Non-pigmented ciliary epithelial cell (primary cell): Measurements from ENCODE around the gene VARS2.
A peak's percentile ranks its signal among the peaks of the same experiment; 100 is the strongest.
"Not testable (repeated sequence)": the region's sequence is repeated elsewhere in the genome, so short reads cannot be mapped to it uniquely, and the experiment has no call there.

Source experiments
- DNase-seq: peaks from one replicate; pipeline ENCODE4 v3.0.0-alpha.2; 2010; ENCODE audit warnings: low read depth

Gene VARS2

DNA sequence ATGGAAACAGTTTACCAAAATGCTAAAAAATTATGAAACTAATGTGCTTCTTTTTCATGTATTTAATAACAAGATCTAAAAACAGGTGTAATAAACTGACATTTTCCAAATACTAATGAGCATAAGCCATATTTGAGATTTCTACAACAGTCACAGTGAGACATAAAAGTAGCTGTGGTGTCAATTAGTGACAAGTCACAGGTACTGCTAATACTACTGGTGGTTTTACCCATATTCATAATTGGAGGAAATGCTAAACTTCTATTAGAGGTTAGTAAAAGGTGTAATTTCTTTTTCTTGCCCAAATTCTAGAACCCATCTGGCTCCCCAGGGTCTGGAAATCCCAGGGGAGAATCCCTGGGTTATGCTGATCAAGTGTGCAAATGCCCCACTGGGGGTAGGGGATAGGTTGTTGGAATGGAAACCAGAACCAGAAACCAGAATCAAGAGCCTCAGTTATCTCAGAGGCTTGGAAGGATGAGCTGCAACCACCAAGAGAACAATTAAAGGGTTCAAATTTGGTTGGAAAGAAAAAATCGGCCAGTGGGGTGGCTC is 13.1 kb upstream of the VARS2 start:
- no peak for DNase-seq

DNA sequence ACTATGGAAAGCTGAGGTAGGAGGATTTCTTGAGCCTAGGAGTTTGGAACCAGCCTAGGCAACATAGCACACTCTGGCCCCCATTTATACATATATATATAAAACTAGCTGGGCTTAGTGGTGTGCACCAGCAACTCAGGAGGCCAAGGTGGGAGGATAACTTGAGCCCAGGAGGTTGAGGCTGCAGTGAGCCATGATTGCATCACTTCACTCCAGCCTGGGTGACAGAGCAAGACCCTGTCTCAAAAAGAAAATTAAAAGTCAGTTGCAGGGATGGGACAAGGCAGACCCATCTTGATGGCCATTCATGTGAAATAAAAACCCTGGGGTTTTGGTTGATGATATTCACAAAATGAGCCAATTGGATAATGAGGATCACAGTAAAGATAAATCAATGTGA is 12.6 kb upstream of the VARS2 start:
- no peak for DNase-seq

DNA sequence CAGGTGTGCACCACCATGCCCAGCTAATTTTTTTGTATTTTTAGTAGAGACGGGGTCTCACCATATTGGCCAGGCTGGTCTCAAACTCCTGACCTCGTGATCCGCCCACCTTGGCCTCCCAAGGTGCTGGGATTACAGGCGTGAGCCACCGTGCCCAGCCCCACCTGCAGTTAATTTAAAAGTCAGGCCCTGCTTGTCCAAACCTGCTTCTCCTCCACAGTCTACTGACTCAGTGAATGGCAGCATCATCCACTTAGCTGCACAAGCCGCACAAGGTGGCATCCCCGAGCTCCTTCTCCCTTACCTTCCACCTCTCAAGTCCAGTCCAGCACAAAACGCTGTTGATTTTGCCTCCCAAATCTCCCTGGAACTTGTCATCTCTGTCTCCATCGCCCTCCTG is 11.8 kb upstream of the VARS2 start:
- not testable (repeated sequence) for DNase-seq

DNA sequence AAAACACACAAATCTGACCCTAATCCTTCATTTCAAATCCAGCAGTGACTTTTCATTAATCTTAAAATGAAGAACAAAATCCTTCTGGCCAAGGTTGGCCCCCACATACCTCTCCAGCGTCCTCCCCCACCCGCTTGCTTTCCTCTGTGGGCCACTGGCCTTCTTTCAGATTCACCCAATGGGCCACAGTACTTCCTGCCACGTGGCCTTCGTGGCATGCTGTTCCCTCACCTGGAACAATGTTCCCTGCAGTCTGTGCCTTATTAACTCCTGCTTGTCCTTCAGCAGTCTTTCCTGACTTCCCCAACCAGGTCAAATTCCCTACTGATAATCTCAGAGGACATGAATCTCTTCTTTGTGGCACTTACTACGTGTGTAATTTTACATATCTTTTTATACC is 11.3 kb upstream of the VARS2 start:
- no peak for DNase-seq

DNA sequence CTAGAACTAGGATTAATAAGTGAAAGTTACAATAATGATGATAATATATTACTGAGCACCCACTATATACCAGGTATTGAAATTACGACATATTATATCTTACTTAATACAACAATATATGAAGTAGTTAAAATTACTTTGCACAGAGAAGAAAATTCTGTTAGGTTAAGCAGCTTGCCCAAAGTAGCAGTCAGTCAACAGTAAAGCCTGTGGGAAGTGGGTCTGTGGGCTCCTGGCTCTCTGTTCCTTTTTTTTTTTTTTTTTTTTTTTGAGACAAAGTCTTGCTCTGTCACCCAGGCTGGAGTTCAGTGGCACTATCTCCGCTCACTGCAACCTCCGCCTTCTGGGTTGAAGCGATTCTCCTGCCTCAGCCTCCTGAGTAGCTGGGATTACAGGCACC is 10.8 kb upstream of the VARS2 start:
- no peak for DNase-seq

DNA sequence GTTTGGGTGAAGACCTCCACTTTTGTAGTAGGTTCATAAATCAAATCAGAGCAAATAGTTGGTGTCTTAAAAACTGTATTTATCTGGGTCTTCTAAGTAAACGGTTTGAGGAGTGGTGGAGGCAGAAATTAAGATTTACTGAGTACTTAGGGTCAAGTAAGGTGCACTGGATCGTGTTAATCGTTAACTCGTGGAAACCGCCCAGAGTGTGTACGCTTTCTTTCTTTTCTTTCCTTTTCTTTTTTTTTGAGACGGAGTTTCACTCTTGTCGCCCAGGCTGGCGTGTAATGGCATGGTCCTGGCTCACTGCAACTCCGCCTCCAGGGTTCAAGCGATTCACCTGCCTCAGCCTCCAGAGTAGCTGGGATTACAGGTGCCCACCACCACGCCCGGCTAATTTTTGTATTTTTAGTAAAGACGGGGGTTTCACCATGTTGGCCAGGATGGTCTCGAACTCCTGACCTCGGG is 6.7 kb upstream of the VARS2 start:
- DNase-seq: not testable (repeated sequence)

DNA sequence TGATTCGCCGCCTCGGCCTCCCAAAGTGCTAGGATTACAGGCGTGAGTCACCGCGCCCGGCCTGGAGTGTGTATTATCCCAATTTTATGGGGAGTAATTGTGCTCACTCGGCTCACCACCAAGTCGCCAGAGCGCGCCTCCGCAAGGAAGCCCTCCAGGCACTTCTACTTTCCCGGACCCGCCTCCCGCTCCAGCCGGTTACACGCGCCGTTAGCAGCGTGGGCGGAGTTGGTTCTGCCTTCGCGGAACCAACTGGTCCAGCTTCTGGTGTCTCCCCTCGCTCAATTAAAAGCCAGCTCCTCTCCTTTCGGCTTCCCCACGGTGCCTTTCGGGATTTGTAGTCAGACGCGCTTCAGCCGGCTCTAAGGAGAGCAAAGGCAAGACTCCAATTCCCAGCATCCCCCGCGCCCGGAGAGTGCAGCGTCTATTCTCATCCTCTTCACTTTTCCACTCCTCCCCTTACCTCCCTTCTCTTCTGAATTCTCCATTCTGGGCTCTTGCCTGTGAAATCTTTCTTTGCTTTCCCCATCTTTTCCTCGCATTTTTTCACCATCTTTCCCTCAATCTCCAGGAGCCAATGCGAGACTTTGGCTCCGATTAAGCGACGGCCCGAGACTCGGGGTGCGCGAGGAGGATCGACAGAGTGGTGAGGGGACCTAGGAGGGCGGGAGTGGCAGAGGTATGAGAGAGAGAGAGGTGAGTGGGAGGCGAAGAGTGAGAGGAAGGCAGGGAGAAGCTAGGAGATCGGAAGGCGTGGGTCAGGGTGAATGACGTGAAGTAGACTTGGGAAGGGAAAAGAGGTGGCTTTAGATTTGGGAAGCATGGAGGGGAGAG is 6.1 kb upstream of the VARS2 start, which contains the start of gene GTF2H4:
Gene GTF2H4, plus strand, starts transcription at position 450 of the 834 bp plus-strand sequence.
- DNase-seq: peak; percentile 97

DNA sequence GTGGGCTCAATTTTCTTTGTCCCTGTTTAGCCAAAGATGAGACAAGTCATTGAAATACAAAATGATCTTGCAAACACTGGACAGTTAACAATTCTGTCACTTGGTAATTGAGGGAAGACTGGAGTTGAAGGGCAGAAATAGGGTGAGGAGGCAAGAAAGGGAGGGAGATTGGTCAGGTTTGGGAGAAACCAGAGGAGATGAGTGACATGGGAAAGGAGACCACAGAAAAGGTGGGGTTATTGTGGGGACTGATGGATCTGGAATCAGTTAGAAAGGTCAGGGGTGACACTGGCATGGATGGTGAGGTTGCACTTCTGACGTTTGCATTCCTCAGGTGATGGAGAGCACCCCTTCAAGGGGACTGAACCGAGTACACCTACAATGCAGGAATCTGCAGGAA is 5.3 kb upstream of the VARS2 start:
- DNase-seq: no peak

DNA sequence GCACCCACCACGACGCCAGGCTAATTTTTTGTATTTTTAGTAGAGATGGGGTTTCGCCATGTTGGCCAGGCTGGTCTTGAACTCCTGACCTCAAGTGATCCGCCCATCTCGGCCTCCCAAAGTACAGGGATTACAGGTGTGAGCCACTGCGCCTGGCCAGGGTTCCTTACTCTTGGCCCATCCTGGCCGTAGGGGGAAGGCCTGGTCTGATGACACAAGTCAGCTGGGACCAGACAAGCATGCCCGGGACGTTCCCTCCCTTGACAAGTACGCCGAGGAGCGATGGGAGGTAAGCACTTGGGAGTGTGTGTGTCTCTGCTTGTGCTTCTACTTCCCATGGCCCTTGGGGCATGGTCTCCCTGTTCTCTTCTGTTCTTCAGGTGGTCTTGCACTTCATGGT is 3.6 kb upstream of the VARS2 start:
- not testable (repeated sequence) for DNase-seq

DNA sequence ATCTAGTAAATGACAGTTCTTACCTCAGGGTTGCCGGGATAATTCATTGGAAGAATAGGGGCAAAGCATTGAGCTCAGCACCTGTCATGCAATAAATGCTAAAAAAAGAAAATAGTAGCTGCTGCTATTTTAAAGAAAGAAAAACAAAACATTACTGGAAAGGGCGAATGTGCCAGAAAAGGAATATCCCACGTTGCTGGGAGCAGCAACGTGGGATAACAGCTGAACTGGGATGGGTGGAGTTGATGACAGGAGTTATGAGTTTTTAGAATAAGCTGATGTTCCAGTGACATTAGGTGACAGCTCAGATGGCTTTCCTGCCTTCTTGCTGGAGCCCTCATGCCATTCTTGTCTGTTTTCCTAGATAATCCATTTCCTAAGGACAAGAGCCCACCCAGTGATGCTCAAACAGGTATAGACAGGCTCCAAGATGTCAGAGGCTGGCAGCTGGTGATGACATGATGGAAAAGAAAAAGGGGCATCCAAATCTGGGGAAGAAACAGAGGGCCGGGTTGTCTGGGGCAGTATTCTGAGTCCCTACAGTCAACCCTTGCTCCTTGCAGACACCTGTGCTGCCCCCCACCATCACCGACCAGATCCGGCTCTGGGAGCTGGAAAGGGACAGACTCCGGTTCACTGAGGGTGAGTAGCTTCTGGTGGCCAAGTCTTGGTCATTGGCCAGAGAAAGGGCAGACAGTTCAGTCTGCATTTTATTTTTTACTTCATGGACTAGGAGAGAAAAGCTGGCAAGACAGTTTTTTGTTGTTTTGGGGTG is 1.1 kb upstream of the VARS2 start:
- no peak for DNase-seq

DNA sequence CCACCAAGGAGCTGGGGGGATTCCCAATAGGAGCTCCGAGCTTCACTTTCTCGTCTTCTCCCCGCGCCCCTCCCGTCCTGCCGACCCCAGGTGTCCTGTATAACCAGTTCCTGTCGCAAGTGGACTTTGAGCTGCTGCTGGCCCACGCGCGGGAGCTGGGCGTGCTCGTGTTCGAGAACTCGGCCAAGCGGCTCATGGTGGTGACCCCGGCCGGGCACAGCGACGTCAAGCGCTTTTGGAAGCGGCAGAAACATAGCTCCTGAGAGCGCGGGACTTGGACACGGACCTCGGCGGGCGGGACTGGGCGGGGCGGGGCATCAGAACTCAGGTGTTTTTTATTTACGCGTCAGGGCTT is 340 bp upstream of the VARS2 start:
- no peak for DNase-seq

DNA sequence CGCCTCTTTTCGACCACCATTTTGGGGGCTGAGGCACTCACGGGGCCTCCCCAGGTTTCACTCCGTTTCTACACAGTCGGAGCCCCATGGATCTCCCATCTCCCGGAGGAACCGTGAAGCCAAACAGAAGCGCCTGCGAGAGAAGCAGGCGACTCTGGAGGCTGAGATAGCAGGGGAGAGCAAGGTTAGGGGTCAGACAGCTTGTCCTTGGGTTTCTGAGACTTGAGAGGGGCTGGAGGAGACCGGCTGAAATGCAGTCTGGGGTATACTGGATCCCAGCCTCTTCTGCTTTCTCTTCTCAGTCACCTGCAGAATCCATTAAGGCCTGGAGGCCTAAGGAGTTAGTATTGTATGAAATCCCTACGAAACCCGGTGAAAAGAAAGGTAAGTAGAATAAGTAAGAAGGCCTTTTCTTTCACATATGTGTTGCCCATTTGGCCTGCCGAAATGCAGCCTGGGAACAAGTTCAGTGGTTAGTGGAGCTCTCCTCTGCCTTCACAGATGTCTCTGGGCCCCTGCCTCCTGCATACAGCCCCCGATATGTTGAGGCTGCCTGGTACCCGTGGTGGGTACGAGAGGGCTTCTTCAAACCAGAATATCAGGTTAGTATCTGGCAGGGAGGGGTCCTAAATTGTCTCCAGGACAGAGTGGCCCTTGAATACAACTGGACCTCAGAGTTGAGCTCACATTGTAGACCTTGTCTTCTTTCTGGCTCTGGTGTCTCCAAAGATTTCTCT is 984 bp downstream of the VARS2 start:
- DNase-seq: no peak

DNA sequence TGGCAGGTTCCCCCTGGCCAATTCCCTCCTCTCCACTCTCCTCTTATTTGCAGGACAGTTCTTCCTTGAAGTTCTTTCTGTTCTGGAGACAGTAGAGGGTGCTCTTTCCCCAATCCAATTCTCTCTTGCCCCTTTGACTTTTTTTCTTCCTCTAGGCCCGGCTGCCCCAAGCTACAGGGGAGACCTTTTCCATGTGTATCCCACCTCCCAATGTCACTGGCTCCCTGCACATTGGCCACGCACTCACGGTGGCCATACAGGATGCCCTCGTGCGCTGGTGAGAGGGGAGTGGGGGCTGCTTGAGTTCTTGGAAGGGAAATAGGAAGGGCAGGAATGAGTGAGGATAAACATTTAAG is 1.5 kb downstream of the VARS2 start:
- no peak for DNase-seq

DNA sequence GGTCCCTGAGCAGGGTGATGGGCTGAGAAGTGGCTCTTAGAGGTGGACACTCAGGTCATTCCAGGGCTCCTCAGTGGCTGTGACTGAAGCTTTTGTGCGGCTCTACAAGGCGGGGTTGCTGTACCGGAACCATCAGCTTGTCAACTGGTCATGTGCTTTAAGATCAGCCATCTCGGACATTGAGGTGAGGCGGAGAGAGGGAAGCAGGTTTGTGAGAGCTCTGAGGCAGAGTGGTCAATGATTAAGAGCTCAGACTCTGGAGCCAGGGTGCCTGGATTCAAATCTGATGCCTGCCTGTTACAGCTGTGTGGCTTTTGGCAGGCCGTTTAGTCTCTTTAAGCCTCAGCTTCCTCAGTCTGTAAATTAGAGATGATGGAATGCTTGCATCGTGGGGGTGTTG is 3.0 kb downstream of the VARS2 start:
- no peak for DNase-seq

DNA sequence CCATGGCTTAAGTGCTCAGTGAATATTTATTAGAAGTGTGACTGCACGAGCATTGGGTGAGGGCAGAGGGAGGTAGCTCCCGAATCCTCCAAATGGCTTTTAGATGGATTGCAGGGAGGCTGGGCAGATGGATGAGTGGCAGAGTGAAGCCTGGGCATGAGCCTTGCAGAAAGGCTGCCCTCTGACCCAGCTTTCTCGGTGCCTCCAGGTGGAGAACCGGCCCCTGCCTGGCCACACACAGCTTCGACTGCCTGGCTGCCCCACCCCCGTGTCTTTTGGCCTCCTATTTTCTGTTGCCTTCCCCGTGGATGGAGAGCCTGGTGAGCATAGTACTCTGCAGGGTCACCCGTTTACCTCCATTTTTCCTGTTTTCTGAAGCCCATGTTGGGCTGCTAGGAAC is 3.4 kb downstream of the VARS2 start:
- DNase-seq: no peak

DNA sequence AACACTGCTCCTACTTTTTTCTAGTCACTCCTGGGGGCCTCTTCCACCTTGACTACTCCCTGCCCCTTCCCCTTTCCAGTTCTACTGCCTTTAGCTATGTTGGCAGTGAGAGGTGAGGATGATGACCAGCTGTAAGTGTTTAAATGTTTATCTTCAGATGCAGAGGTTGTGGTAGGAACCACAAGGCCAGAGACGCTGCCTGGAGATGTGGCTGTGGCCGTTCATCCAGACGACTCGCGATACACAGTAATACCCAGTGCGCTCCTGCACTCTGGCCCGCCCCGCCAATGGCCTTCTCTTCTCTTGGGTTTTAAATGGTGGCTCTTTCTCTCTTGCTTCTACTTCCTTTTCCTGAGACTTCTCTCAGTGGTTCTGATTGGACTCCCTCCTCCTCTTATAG is 4.6 kb downstream of the VARS2 start:
- DNase-seq: no peak

DNA sequence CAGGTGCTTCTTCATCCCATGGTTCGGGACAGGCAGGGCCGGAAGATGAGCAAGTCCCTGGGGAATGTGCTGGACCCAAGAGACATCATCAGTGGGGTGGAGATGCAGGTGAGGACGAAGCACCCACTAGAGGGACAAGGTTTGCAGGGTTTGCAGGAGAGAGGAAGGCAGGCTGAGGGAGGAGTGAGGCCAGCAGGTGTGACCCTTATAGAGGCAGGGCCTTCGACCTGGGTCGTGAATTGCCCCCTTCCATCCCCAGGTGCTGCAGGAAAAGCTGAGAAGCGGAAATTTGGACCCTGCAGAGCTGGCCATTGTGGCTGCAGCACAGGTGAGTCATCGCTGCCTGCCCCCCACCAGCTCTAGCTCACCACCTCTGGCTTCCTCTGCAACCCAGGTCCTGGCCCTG is 8.4 kb downstream of the VARS2 start:
- DNase-seq: no peak

DNA sequence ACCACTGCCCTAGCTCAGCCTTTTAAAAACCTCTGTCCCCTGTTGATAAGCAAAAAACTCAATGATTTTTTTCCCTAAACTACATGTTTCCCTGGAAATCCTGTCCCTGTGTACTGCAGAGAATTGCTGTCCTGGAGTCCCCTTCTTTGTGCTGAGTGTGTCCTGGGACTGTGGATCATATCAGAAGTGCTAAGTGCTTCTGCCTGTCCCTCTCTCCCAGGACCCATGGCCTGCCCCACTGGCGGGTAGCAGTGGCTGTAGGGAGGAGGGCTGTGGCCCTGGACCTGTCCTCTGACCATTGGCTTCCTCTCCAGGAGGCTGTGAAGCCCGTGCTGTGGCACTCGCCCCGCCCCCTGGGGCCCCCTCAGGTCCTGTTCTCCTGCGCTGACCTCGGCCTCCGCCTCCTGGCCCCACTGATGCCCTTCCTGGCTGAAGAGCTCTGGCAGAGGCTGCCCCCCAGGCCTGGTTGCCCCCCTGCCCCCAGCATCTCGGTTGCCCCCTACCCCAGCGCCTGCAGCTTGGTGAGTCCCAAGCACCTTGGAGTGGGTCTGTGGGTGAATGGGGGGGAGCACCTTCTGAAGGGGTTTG is 10.1 kb downstream of the VARS2 start:
- not testable (repeated sequence) for DNase-seq

DNA sequence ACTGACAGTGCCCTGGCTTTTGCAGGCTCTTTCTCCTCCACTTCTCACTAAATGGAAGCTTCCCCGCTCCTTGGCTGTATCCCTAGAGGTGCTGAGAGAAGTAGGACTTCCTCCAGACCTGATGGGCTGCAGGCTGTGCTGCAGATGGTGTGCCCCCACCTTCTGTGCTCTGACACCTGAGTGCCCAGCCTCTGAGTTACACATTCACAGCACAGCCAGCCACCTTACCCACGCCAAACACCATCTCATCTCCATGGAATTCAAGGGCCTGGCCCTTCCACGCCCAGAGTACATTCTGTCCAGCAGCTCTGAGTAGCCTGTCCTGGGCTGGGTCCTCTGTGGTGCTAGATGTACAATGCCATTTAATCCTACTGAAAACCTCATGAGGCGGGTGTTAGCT is 12.6 kb downstream of the VARS2 start:
- DNase-seq: no peak

DNA sequence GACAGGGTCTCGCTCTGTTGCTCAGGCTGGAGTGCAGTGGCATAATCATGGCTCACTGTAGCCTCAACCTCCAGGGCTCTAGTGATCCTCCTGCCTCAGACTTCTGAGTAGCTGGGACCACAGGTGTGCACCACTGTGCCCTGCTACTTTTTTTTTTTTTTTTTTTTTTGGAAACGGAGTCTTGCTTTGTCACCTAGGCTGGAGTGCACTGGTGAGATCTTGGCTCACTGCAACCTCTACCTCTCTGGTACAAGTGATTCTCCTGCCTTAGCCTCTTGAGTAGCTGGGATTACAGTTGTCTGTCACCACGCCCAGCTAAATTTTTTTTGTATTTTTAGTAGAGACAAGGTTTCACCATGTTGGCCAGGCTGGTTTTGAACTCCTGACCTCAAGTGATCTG is 13.0 kb downstream of the VARS2 start:
- DNase-seq: not testable (repeated sequence)

DNA sequence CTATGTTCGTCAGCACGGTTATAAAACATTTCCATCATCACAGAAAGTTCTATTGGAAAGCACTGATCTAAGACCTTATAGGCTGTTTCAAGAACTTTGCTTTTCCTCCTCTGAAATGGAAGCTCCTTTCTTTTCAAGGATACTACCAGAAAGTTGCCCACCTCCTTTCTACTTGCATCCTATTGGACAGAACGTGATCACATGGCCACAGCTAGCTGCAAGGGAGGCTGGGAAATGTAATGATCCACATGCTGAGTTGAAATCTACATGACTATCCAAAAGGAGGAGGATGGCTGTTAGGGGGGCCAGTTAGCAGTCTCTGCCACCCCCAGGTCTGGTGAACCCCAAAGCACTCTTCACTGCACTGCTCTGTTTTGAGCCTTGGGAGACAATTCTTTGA is 14.6 kb downstream of the VARS2 start:
- DNase-seq: no peak

DNA sequence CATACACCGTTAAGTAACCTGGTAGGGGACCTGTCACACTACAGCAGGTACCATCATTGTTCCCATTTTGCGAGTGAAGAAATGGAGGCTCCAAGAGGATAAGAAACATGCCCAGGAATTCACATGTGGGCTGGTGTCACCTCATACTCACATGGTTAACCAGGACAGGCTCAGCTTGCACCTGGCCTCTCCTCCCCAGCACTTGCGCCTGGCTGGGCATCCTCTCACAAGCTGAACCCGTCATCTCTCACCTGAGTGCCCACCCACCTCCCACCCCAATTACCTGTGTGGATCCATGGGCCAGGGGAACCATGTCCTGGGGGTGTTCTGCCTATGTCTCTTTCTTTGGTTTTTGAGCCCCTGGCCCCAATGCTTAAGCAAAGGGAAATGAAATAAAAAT is 16.5 kb downstream of the VARS2 start:
- DNase-seq: no peak
